Measurements from ENCODE around the gene RBM38. TPM values are rescaled to one million over a fixed set of nuclear protein-coding genes. Genes with fewer than 3 reads are reported as not detected.

The RBM38 gene
- total RNA-seq, 1 experiment from 2014 or later, result 15.2 TPM

- no peak for DNase-seq (ENCODE audit: low read depth)
- in situ Hi-C loops (cut with HindIII; ENCODE audit: low pct_unique_long_range_greater_than_20kb, low sequenced_read_pairs), result no loop called here
These were observed 18.4 kb upstream of the RBM38 start for GRCh38 chr20:57372581-57373350.

- in situ Hi-C loops (cut with HindIII; ENCODE audit: low pct_unique_long_range_greater_than_20kb, low sequenced_read_pairs), result no loop called here
- no peak for DNase-seq (ENCODE audit: low read depth)
These were observed 16.8 kb upstream of the RBM38 start for GRCh38 chr20:57374343-57374930.

- in situ Hi-C loops (cut with HindIII; ENCODE audit: low pct_unique_long_range_greater_than_20kb, low sequenced_read_pairs), result no loop called here
- no peak for DNase-seq (ENCODE audit: low read depth)
These were observed 16.1 kb upstream of the RBM38 start for GRCh38 chr20:57374931-57375651.

- DNase-seq (ENCODE audit: low read depth), result no peak
- in situ Hi-C loops (cut with HindIII; ENCODE audit: low pct_unique_long_range_greater_than_20kb, low sequenced_read_pairs), result no loop called here
These were observed 15.5 kb upstream of the RBM38 start for GRCh38 chr20:57375652-57376230.

GRCh38 chr20:57377350-57377749 is 13.8 kb upstream of the RBM38 start:
- in situ Hi-C loops (cut with HindIII; ENCODE audit: low pct_unique_long_range_greater_than_20kb, low sequenced_read_pairs), result no loop called here
- DNase-seq (ENCODE audit: low read depth), result no peak

- in situ Hi-C loops (cut with HindIII; ENCODE audit: low pct_unique_long_range_greater_than_20kb, low sequenced_read_pairs), result no loop called here
- DNase-seq (ENCODE audit: low read depth), result no peak
These were observed 13.1 kb upstream of the RBM38 start for GRCh38 chr20:57378107-57378506.

GRCh38 chr20:57378646-57379262 is 12.4 kb upstream of the RBM38 start:
- in situ Hi-C loops (cut with HindIII; ENCODE audit: low pct_unique_long_range_greater_than_20kb, low sequenced_read_pairs), result no loop called here
- no peak for DNase-seq (ENCODE audit: low read depth)

- no peak for DNase-seq (ENCODE audit: low read depth)
- in situ Hi-C loops (cut with HindIII; ENCODE audit: low pct_unique_long_range_greater_than_20kb, low sequenced_read_pairs), result no loop called here
These were observed 11.9 kb upstream of the RBM38 start for GRCh38 chr20:57379263-57379647.

- no peak for DNase-seq (ENCODE audit: low read depth)
- in situ Hi-C loops (cut with HindIII; ENCODE audit: low pct_unique_long_range_greater_than_20kb, low sequenced_read_pairs), result no loop called here
These were observed 11.0 kb upstream of the RBM38 start for GRCh38 chr20:57380081-57380750.

GRCh38 chr20:57381596-57382503 is 9.3 kb upstream of the RBM38 start:
- in situ Hi-C loops (cut with HindIII; ENCODE audit: low pct_unique_long_range_greater_than_20kb, low sequenced_read_pairs), result no loop called here
- peak; percentile 66 for DNase-seq (ENCODE audit: low read depth)

GRCh38 chr20:57382516-57382915 is 8.7 kb upstream of the RBM38 start:
- in situ Hi-C loops (cut with HindIII; ENCODE audit: low pct_unique_long_range_greater_than_20kb, low sequenced_read_pairs), result no loop called here
- DNase-seq (ENCODE audit: low read depth), result no peak

- no peak for DNase-seq (ENCODE audit: low read depth)
- in situ Hi-C loops (cut with HindIII; ENCODE audit: low pct_unique_long_range_greater_than_20kb, low sequenced_read_pairs), result no loop called here
These were observed 7.5 kb upstream of the RBM38 start for GRCh38 chr20:57383447-57384347.

- DNase-seq (ENCODE audit: low read depth), result no peak
- in situ Hi-C loops (cut with HindIII; ENCODE audit: low pct_unique_long_range_greater_than_20kb, low sequenced_read_pairs), result no loop called here
These were observed 6.7 kb upstream of the RBM38 start for GRCh38 chr20:57384486-57384885.

GRCh38 chr20:57384953-57385761 is 6.0 kb upstream of the RBM38 start:
- in situ Hi-C loops (cut with HindIII; ENCODE audit: low pct_unique_long_range_greater_than_20kb, low sequenced_read_pairs), result no loop called here
- no peak for DNase-seq (ENCODE audit: low read depth)

- in situ Hi-C loops (cut with HindIII; ENCODE audit: low pct_unique_long_range_greater_than_20kb, low sequenced_read_pairs), result no loop called here
- no peak for DNase-seq (ENCODE audit: low read depth)
These were observed 5.3 kb upstream of the RBM38 start for GRCh38 chr20:57385940-57386339.

- no peak for DNase-seq (ENCODE audit: low read depth)
- in situ Hi-C loops (cut with HindIII; ENCODE audit: low pct_unique_long_range_greater_than_20kb, low sequenced_read_pairs), result no loop called here
These were observed 4.4 kb upstream of the RBM38 start for GRCh38 chr20:57386762-57387161.
